Endothelial cell of coronary artery (primary cell): ENCODE results near the gene PDLIM7. TPM values are rescaled to one million over a fixed set of nuclear protein-coding genes. Genes with fewer than 3 reads are reported as not detected.

Experiments used
- total RNA-seq: library from RNA; depleted of rRNA; stranded (reverse); fragments of >200 nt; gene quantifications from 2 replicates; pipeline ENCODE4 v1.2.3, GENCODE V29; 2014

The PDLIM7 gene
- total RNA-seq, result 75.5 and 132 TPM in 2 replicates

GRCh38 chr5:177497292-177498012, at the start of gene PDLIM7:
Gene PDLIM7 (minus strand): TSS chr5:177497604. CDS start chr5:177496512, 1,092 bp downstream.

GRCh38 chr5:177516601-177517568, 19.5 kb upstream of the PDLIM7 start, which contains the start of gene DDX41:
Gene DDX41 (minus strand): TSS chr5:177516961. CDS start chr5:177516945, 16 bp downstream.

GRCh38 chr5:177509381-177509951, 12.1 kb upstream of the PDLIM7 start, which contains the start of gene DOK3:
Gene DOK3 (minus strand): TSS chr5:177509826. CDS start chr5:177509540, 286 bp downstream.

GRCh38 chr5:177473443-177474001, 23.9 kb downstream of the PDLIM7 start, which contains the start of gene DBN1:
Gene DBN1 (minus strand): TSS chr5:177473634. CDS start chr5:177473521, 113 bp downstream.

GRCh38 chr5:177446200-177447065, 51.0 kb downstream of the PDLIM7 start, which contains the start of gene PRR7:
Gene PRR7 (plus strand): TSS chr5:177446814. CDS start chr5:177455068, 8,254 bp downstream.

Other genes starting within 250 kb of the PDLIM7 start
- gene RAB24, start 193.9 kb downstream of the PDLIM7 start, total RNA-seq, result 14.0 and 22.0 TPM in 2 replicates
- 114 and 156 TPM in 2 replicates for gene PRELID1, start 193.8 kb downstream of the PDLIM7 start, total RNA-seq
- 6.6 and 12.1 TPM in 2 replicates for gene MXD3, start 185.7 kb downstream of the PDLIM7 start, total RNA-seq
- gene LMAN2, start 145.9 kb downstream of the PDLIM7 start, total RNA-seq, result 355 and 366 TPM in 2 replicates
- gene RGS14, start 139.7 kb downstream of the PDLIM7 start, total RNA-seq, result 4.5 and 5.5 TPM in 2 replicates
- gene SLC34A1, start 113.2 kb downstream of the PDLIM7 start, total RNA-seq, result not detected in 2 replicates
- not detected in 2 replicates for gene PFN3, start 96.9 kb downstream of the PDLIM7 start, total RNA-seq
- 0.56 and 0.99 TPM in 2 replicates for gene F12, start 88.0 kb downstream of the PDLIM7 start, total RNA-seq
- 23.5 and 26.3 TPM in 2 replicates for gene GRK6, start 70.9 kb downstream of the PDLIM7 start, total RNA-seq
- gene PRR7, start 50.8 kb downstream of the PDLIM7 start, total RNA-seq, result 3.5 and 5.9 TPM in 2 replicates
- gene DBN1, start 24.0 kb downstream of the PDLIM7 start, total RNA-seq, result 204 and 221 TPM in 2 replicates
- gene DOK3, start 12.2 kb upstream of the PDLIM7 start, total RNA-seq, result 1.8 and 2.5 TPM in 2 replicates
- gene DDX41, start 19.4 kb upstream of the PDLIM7 start, total RNA-seq, result 129 and 138 TPM in 2 replicates
- 11.5 and 22.0 TPM in 2 replicates for gene FAM193B, start 57.0 kb upstream of the PDLIM7 start, total RNA-seq
- 156 and 233 TPM in 2 replicates for gene TMED9, start 94.6 kb upstream of the PDLIM7 start, total RNA-seq
- gene B4GALT7, start 102.5 kb upstream of the PDLIM7 start, total RNA-seq, result 29.4 and 35.0 TPM in 2 replicates